Measurements from ENCODE around the gene RBFOX1.

GRCh38 chr16:7304958-7305357, 27.7 kb upstream of the RBFOX1 start:
- no peak for TF ChIP-seq CTCF (IDR thresholded peaks at IDR 0.05; ENCODE audit: low read length)
- no peak for TF ChIP-seq EZH2 (IDR thresholded peaks at IDR 0.05; ENCODE audit: borderline replicate concordance, low read length)

Measured in OCI-LY1 (cell line).